ENCODE measurements around the gene RBPJ. TPM values are rescaled to one million over a fixed set of nuclear protein-coding genes. Genes with fewer than 3 reads are reported as not detected.

RBPJ gene
- total RNA-seq, 1 donor from 2014 or later, result 120 TPM

DNA sequence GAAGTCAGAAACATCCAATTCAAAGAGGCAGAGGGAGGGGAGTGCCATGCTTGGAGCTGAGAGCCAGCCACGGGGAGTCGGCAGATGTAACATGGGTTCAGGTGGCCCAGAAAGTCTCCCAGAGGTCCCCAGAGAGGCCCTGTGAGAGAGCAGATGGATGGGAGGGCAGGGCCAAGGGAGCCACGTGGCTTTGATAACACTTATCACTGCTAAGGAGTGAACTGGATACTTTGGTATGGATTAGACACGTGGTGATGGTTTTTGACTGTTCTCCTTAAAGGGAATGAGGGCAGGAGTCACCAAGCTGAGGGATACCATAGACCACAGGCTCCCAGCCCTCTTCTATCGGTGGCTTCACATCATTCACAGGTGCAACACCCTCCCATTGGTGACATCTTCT, 155.7 kb downstream of the RBPJ start:
- Histone ChIP-seq H3K27me3 (no peaks in the 10 kb centered on the region), H3K9ac (no peak overlapping the region), H3K36me3 (no peaks in the 10 kb centered on the region), H3K9me3 (ENCODE audit: low read depth) (no peaks in the 10 kb centered on the region), H3K4me1 (no peaks in the 10 kb centered on the region), H2AFZ (replicated peaks) (no peak overlapping the region), H4K20me1 (ENCODE audit: low read depth) (no peaks in the 10 kb centered on the region), H3K79me2 (ENCODE audit: low read depth) (no peaks in the 10 kb centered on the region), H3K4me2 (no peak overlapping the region), H3K4me3 (no peak overlapping the region), H3F3A (ENCODE audit: low read depth) (no peaks in the 10 kb centered on the region), H3K27ac (no peak overlapping the region)
- Mint-ChIP-seq H3K4me1 (no peaks in the 10 kb centered on the region), H3K36me3 (no peaks in the 10 kb centered on the region), H3K4me3 (no peak overlapping the region), H3K27ac (no peak overlapping the region), H3K9me3 (peaks cover 2% of the 10 kb centered on the region), H3K27me3 (ENCODE audit: insufficient read depth, low read depth) (peaks cover 2% of the 10 kb centered on the region)
- TF ChIP-seq, protein P1, sequence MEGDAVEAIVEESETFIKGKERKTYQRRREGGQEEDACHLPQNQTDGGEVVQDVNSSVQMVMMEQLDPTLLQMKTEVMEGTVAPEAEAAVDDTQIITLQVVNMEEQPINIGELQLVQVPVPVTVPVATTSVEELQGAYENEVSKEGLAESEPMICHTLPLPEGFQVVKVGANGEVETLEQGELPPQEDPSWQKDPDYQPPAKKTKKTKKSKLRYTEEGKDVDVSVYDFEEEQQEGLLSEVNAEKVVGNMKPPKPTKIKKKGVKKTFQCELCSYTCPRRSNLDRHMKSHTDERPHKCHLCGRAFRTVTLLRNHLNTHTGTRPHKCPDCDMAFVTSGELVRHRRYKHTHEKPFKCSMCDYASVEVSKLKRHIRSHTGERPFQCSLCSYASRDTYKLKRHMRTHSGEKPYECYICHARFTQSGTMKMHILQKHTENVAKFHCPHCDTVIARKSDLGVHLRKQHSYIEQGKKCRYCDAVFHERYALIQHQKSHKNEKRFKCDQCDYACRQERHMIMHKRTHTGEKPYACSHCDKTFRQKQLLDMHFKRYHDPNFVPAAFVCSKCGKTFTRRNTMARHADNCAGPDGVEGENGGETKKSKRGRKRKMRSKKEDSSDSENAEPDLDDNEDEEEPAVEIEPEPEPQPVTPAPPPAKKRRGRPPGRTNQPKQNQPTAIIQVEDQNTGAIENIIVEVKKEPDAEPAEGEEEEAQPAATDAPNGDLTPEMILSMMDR (IDR thresholded peaks at IDR 0.05), result no peak
- TF ChIP-seq EZH2 (IDR thresholded peaks at IDR 0.05) (no peak), EZH2phosphoT487 (IDR thresholded peaks at IDR 0.05) (no peak)
- no peak for DNase-seq (ENCODE audit: low spot score)

DNA sequence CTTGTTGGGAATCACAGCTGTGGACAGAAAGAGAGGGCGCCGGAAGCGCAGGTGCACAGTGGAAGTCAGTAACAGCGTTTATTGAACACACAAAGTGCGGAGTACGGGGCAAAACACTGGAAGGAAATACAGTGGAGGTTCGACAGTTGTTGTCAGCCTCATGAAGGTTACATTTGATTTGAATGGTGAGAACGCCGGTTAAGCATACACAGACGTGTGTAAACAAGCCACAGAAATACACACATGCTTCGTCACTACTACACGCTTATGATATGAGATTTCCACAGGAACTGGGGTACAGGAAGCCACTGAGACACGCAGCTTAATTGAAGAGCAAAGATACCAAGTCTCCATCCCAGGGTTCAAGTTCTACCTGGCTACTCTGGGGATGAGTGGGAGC, 157.5 kb downstream of the RBPJ start:
- no peaks in the 10 kb centered on the region for H3F3A ChIP-seq (ENCODE audit: low read depth)
- Mint-ChIP-seq H3K4me1 (peaks cover 8% of the 10 kb centered on the region), H3K27ac (no peak overlapping the region), H3K36me3 (no peaks in the 10 kb centered on the region), H3K9me3 (peaks cover 2% of the 10 kb centered on the region), H3K4me3 (no peak overlapping the region), H3K27me3 (ENCODE audit: insufficient read depth, low read depth) (peaks cover 3% of the 10 kb centered on the region)
- no peak overlapping the region for H3K27ac ChIP-seq
- H3K9me3 ChIP-seq (ENCODE audit: low read depth), result no peaks in the 10 kb centered on the region
- no peak overlapping the region for H2AFZ ChIP-seq (replicated peaks)
- no peak overlapping the region for H3K4me2 ChIP-seq
- H3K9ac ChIP-seq, result no peak overlapping the region
- H3K27me3 ChIP-seq, result no peaks in the 10 kb centered on the region
- peaks cover 2% of the 10 kb centered on the region for H3K4me1 ChIP-seq
- no peaks in the 10 kb centered on the region for H3K79me2 ChIP-seq (ENCODE audit: low read depth)
- no peaks in the 10 kb centered on the region for H3K36me3 ChIP-seq
- DNase-seq (ENCODE audit: low spot score), result no peak
- no peaks in the 10 kb centered on the region for H4K20me1 ChIP-seq (ENCODE audit: low read depth)
- TF ChIP-seq EZH2 (IDR thresholded peaks at IDR 0.05) (no peak), EZH2phosphoT487 (IDR thresholded peaks at IDR 0.05) (no peak)
- TF ChIP-seq, protein P1 (IDR thresholded peaks at IDR 0.05), result no peak
- no peak overlapping the region for H3K4me3 ChIP-seq

DNA sequence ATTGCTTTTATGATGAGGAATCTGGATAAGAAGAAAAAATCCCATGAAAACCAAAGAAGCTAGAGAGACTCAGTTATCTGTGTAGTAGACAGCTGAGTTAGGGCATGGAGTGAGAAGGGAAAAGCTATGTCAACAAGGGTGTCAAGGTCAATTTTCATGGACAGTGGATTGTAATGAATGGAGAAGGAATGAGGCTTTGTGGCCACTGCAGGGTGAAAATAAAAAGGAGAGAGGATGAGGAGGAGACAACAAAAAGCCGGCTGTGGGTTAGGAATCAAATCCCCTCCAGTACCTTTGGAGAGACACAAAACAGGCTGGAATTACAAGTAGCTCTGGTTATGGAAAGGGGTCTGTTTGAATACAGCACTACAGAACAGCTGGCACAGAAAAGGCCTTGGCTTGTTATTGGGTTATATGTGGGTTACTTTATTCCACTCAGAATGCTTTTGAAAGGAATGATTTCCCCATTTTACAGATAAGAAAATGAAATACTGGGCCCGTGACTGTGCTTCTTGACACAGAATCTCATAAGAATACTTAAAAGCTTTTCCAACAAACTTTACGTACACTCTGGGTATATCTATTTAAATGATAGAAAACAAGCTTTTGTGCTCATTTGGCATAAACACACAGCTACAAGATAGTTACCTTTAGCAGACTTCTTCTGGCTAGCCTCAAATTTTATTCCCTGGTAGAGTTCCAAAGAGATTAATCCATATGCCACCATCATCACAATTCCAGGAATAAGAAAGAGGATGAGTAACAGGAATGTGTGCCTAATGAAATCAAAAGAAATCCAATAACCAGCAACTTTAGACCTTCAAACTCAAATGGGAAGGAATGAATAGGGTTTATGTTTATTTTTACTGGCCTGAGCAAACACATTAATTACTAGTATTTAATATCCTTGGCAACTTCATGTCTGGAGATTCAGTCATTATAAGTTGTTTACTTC, 162.0 kb downstream of the RBPJ start:
- Histone ChIP-seq H3K79me2 (ENCODE audit: low read depth) (no peaks in the 10 kb centered on the region), H3K27me3 (peaks cover 2% of the 10 kb centered on the region), H3K9me3 (ENCODE audit: low read depth) (no peaks in the 10 kb centered on the region), H3K4me1 (peaks cover 2% of the 10 kb centered on the region), H3K27ac (no peak overlapping the region), H3F3A (ENCODE audit: low read depth) (no peaks in the 10 kb centered on the region), H4K20me1 (ENCODE audit: low read depth) (no peaks in the 10 kb centered on the region), H3K4me2 (no peak overlapping the region), H3K4me3 (no peak overlapping the region), H3K36me3 (no peaks in the 10 kb centered on the region), H2AFZ (replicated peaks) (no peak overlapping the region), H3K9ac (no peak overlapping the region)
- no peak overlapping the region for H3K27ac Mint-ChIP-seq
- H3K4me3 Mint-ChIP-seq, result no peak overlapping the region
- H3K36me3 Mint-ChIP-seq, result no peaks in the 10 kb centered on the region
- DNase-seq (ENCODE audit: low spot score), result no peak
- H3K9me3 Mint-ChIP-seq, result peaks cover 2% of the 10 kb centered on the region
- peaks cover 3% of the 10 kb centered on the region for H3K27me3 Mint-ChIP-seq (ENCODE audit: insufficient read depth, low read depth)
- peaks cover 8% of the 10 kb centered on the region for H3K4me1 Mint-ChIP-seq
- TF ChIP-seq EZH2phosphoT487 (IDR thresholded peaks at IDR 0.05) (no peak), EZH2 (IDR thresholded peaks at IDR 0.05) (no peak)
- TF ChIP-seq, protein P1 (IDR thresholded peaks at IDR 0.05), result no peak
